CD4-positive, alpha-beta T cell treated with Interferon gamma for 1 hour (primary cell): ENCODE results near the gene C2CD4C.
"Not testable (repeated sequence)": the region's sequence is repeated elsewhere in the genome, so short reads cannot be mapped to it uniquely, and the experiment has no call there.

ENCODE experiments used
- DNase-seq: peaks from one replicate; pipeline ENCODE4 v3.0.0-alpha.2; 2020

C2CD4C gene

GRCh38 chr19:412356-413355 is 3.7 kb upstream of the C2CD4C start:
- DNase-seq: no peak

GRCh38 chr19:411723-412355 is 2.9 kb upstream of the C2CD4C start:
- no peak for DNase-seq

- not testable (repeated sequence) for DNase-seq
Observed at GRCh38 chr19:411121-411722, 2.3 kb upstream of the C2CD4C start.

GRCh38 chr19:410243-410781 is 1.4 kb upstream of the C2CD4C start:
- no peak for DNase-seq

- no peak for DNase-seq
Observed at GRCh38 chr19:409516-410242, 732 bp upstream of the C2CD4C start.

GRCh38 chr19:408441-408901 is 476 bp downstream of the C2CD4C start:
- no peak for DNase-seq

GRCh38 chr19:407511-408440 is 1.2 kb downstream of the C2CD4C start:
- no peak for DNase-seq

GRCh38 chr19:406971-407510 is 1.9 kb downstream of the C2CD4C start:
- DNase-seq: no peak

- no peak for DNase-seq
Observed at GRCh38 chr19:406135-406781, 2.7 kb downstream of the C2CD4C start.

- DNase-seq: no peak
Observed at GRCh38 chr19:405121-405965, 3.6 kb downstream of the C2CD4C start.

- no peak for DNase-seq
Observed at GRCh38 chr19:403221-404027, 5.5 kb downstream of the C2CD4C start.

- no peak for DNase-seq
Observed at GRCh38 chr19:402786-403185, 6.2 kb downstream of the C2CD4C start.

GRCh38 chr19:401866-402511 is 7.0 kb downstream of the C2CD4C start:
- no peak for DNase-seq

- DNase-seq: no peak
Observed at GRCh38 chr19:400976-401865, 7.7 kb downstream of the C2CD4C start.

- DNase-seq: no peak
Observed at GRCh38 chr19:399370-399769, 9.6 kb downstream of the C2CD4C start.

GRCh38 chr19:398719-399118 is 10.2 kb downstream of the C2CD4C start:
- DNase-seq: no peak
